MM.1S (cell line): ENCODE data around the gene IGSF5.

ENCODE experiments used
- DNase-seq: peaks from one replicate; pipeline ENCODE4 v3.0.0-alpha.2; 2015
- H2AFZ ChIP-seq: fragments of 300-600 bp; sonication (generic); 2 replicates; pipeline ENCODE4 v1.6.0; 2016; ENCODE audit warnings: antibody characterized with exemption, low read length
- H3F3A ChIP-seq: fragments of 300-600 bp; sonication (generic); 2 replicates; pipeline ENCODE4 v1.6.1; 2016; ENCODE audit warnings: mild to moderate bottlenecking, antibody characterized with exemption, low read length, moderate library complexity, mixed read lengths; ENCODE audit not compliant: insufficient read depth
- H3K27ac ChIP-seq: fragments of 300-600 bp; sonication (generic); 2 replicates; pipeline ENCODE4 v1.5.1; 2016; ENCODE audit warnings: mild to moderate bottlenecking, low read length
- H3K27me3 ChIP-seq: fragments of 300-600 bp; sonication (generic); replicated peaks from 2 replicates; pipeline ENCODE4 v1.6.0; 2016; ENCODE audit warnings: low read length; ENCODE audit not compliant: insufficient read depth
- H3K36me3 ChIP-seq: fragments of 300-600 bp; sonication (generic); replicated peaks from 2 replicates; pipeline ENCODE4 v1.6.1; 2016; ENCODE audit warnings: mild to moderate bottlenecking, low read length, mixed read lengths; ENCODE audit not compliant: insufficient read depth
- H3K4me1 ChIP-seq: fragments of 300-600 bp; sonication (generic); 2 replicates; pipeline ENCODE4 v1.6.1; 2016; ENCODE audit warnings: low read length, mixed read lengths
- H3K4me2 ChIP-seq: fragments of 300-600 bp; sonication (generic); 2 replicates; pipeline ENCODE4 v1.6.0; 2016; ENCODE audit warnings: low read depth, low read length
- H3K4me3 ChIP-seq: fragments of 300-600 bp; sonication (generic); 2 replicates; pipeline ENCODE4 v1.5.1; 2016; ENCODE audit warnings: low read length, mixed read lengths
- H3K79me2 ChIP-seq: fragments of 300-600 bp; sonication (generic); 2 replicates; pipeline ENCODE4 v1.6.1; 2016; ENCODE audit warnings: mixed run types, low read length, mixed read lengths
- H3K9ac ChIP-seq: fragments of 300-600 bp; sonication (generic); 2 replicates; pipeline ENCODE4 v1.6.1; 2016; ENCODE audit warnings: low read length, mixed read lengths
- H3K9me2 ChIP-seq: fragments of 300-600 bp; sonication (generic); replicated peaks from 2 replicates; pipeline ENCODE4 v1.6.1; 2016; ENCODE audit warnings: mild to moderate bottlenecking, low read length, mixed read lengths; ENCODE audit not compliant: insufficient read depth
- H3K9me3 ChIP-seq: fragments of 300-600 bp; sonication (generic); replicated peaks from 2 replicates; pipeline ENCODE4 v1.6.1; 2016; ENCODE audit warnings: mild to moderate bottlenecking, low read length, mixed read lengths; ENCODE audit not compliant: insufficient read depth
- H4K20me1 ChIP-seq: fragments of 300-600 bp; sonication (generic); 2 replicates; pipeline ENCODE4 v1.6.1; 2016; ENCODE audit warnings: mild to moderate bottlenecking, low read length, moderate library complexity, mixed read lengths; ENCODE audit not compliant: insufficient read depth
- EZH2 ChIP-seq: fragments of 300-600 bp; sonication (generic); optimal IDR thresholded peaks from 2 replicates; pipeline ENCODE3; 2017; ENCODE audit warnings: low read depth, mild to moderate bottlenecking, antibody characterized with exemption, low read length, mixed read lengths
- EZH2phosphoT487 ChIP-seq: fragments of 300-600 bp; sonication (generic); IDR thresholded peaks from 2 replicates; pipeline ENCODE4 v1.6.1; 2018; ENCODE audit warnings: antibody characterized with exemption, low read length
- TF ChIP-seq, protein P1 (sequence below): fragments of 300-600 bp; sonication (generic); IDR thresholded peaks from 2 replicates; pipeline ENCODE4 v1.5.1; 2016; ENCODE audit warnings: antibody characterized with exemption, low read length, mixed read lengths

The IGSF5 gene

DNA sequence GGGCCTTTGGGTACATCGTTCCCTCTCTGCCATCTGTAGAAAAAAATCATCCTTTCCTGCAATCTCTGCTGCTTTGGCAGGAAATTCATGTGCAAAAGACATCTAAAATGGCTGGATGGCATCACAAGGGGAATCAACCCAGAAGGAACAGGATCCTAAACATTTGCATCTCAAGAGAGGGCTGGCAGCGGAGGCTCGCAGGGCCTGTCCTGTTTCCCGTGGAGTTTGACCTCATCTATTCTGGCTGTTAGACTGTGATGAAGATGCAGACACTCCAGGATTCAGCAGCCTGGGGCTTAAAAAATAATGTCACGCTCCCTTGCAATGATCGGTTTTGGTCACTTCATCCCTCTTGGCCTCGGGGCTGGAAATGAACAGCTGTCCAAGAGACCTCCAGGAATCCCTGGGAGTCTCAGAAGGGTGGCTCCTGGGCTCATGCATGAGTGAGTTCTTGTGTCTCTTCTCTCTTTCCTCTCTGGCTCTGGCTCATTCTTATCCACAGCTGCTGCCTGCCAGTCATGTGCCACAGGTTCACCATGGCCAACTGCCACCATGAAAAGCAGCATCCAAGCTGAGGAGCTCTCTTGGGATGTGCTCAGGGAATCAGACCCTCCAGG lies 106.1 kb downstream of the IGSF5 start:
- no peaks in the 10 kb centered on the region for H4K20me1 ChIP-seq

More for the DNA sequence above, 106.1 kb downstream of the IGSF5 start:
- no peaks in the 10 kb centered on the region for H3K36me3 ChIP-seq
- no peaks in the 10 kb centered on the region for H3K79me2 ChIP-seq
- DNase-seq: no peak
- no peaks in the 10 kb centered on the region for H3K9me2 ChIP-seq
- H3K4me1 ChIP-seq: 0 out of 2 replicates have a peak, but pooled peaks cover 8% of the 10 kb centered on the region
- H3K27ac ChIP-seq: no peak overlapping the region
- no peaks in the 10 kb centered on the region for H3F3A ChIP-seq
- H3K27me3 ChIP-seq: no peaks in the 10 kb centered on the region
- no peak overlapping the region for H3K4me2 ChIP-seq
- H3K4me3 ChIP-seq: no peak overlapping the region
- no peak overlapping the region for H2AFZ ChIP-seq
- TF ChIP-seq, protein P1, sequence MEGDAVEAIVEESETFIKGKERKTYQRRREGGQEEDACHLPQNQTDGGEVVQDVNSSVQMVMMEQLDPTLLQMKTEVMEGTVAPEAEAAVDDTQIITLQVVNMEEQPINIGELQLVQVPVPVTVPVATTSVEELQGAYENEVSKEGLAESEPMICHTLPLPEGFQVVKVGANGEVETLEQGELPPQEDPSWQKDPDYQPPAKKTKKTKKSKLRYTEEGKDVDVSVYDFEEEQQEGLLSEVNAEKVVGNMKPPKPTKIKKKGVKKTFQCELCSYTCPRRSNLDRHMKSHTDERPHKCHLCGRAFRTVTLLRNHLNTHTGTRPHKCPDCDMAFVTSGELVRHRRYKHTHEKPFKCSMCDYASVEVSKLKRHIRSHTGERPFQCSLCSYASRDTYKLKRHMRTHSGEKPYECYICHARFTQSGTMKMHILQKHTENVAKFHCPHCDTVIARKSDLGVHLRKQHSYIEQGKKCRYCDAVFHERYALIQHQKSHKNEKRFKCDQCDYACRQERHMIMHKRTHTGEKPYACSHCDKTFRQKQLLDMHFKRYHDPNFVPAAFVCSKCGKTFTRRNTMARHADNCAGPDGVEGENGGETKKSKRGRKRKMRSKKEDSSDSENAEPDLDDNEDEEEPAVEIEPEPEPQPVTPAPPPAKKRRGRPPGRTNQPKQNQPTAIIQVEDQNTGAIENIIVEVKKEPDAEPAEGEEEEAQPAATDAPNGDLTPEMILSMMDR: no peak
- TF ChIP-seq EZH2 (no peak), EZH2phosphoT487 (no peak)
- H3K9ac ChIP-seq: no peak overlapping the region
- no peaks in the 10 kb centered on the region for H3K9me3 ChIP-seq
